Inflammatory macrophage (primary cell): ENCODE measurements around the gene HSDL2.
A peak's percentile ranks its signal among the peaks of the same experiment; 100 is the strongest.
"Not testable (repeated sequence)": the region's sequence is repeated elsewhere in the genome, so short reads cannot be mapped to it uniquely, and the experiment has no call there.

Experiments
- DNase-seq, 2 donors: peaks; one replicate each; pipeline ENCODE4 v3.0.0-alpha.2; 2020 to 2022

HSDL2 gene

DNA sequence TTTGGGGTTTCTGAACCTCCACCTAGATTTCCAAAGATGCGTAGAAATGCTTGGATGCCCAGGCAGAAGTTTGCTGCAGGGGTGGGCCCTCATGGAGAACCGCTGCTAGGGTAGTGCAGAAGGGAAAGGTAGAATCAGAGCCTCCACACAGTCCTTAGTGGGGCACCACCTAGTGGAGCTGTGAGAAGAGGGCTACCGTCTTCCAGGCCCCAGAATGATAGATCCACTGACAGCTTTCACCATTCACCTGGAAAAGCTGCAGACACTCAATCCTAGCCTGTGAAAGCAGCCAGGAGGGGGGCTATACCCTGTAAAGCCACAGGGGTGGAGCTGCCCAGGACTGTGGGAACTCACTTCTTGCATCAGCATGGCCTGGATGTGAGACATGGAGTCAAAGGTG lies 13.3 kb upstream of the HSDL2 start:
- DNase-seq = no peak

- DNase-seq = no peak
Observed at GRCh38 chr9:112367465-112367864, 12.4 kb upstream of the HSDL2 start.

DNA sequence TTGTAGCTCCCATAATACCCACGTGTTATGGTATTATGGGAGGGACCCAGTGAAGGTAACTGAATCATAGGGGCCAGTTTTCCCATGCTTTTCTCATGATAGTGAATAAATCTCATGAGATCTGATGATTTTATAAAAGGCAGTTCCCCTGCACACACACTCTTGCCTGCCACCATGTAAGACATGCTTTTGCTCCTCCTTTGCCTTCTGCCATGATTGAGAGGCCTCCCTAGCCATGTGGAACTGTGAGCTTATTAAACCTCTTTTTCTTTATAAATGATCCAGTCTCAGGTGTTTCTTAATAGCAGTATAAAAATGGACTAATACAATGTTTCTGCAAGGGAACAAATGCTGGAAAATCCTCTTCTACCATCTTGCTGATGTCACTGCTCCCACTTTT lies 10.1 kb upstream of the HSDL2 start:
- no peak for DNase-seq

DNA sequence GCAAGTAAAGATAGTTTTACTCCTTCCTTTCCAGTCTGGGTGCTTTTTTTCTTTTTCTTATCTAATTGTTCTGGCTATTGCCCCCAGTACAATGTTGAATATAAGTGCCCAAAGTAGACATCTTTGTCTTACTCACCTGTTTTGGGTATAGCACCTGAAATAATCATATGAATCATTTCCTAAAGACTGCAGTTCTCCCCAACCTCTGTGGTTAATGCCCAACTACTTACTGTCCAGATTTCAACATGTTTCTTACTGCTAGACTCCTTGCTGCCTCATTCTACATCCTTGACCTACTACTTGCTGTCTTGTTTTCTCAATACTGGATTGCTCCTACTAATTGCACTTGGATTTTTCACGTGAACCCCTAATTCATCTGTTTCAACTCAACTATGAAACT lies 8.8 kb upstream of the HSDL2 start:
- DNase-seq = no peak

- peak; percentile 21 to 23 for DNase-seq
Observed at GRCh38 chr9:112373666-112374065, 6.2 kb upstream of the HSDL2 start.

DNA sequence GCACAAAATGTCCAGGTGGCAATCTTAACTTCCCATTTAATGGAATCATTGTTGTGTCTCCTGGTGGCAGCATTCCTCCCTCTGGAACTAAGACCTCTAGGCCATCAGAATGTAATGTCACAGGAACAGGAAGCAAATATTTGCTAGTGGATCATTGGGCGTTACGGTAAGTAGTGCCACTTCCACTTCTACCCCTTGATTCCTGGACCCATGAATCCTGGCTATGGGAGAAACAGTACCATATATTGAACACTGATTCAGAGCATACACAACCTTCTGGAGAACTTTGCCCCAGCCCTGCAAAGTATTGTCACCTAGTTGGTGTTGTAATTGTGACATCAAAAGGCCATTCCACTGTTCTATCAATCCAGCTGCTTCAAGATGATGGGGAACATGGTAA lies 5.7 kb upstream of the HSDL2 start:
- not testable (repeated sequence) for DNase-seq

- no peak for DNase-seq
Observed at GRCh38 chr9:112375361-112375760, 4.5 kb upstream of the HSDL2 start.

GRCh38 chr9:112377087-112377486 lies 2.8 kb upstream of the HSDL2 start:
- DNase-seq = no peak

DNA sequence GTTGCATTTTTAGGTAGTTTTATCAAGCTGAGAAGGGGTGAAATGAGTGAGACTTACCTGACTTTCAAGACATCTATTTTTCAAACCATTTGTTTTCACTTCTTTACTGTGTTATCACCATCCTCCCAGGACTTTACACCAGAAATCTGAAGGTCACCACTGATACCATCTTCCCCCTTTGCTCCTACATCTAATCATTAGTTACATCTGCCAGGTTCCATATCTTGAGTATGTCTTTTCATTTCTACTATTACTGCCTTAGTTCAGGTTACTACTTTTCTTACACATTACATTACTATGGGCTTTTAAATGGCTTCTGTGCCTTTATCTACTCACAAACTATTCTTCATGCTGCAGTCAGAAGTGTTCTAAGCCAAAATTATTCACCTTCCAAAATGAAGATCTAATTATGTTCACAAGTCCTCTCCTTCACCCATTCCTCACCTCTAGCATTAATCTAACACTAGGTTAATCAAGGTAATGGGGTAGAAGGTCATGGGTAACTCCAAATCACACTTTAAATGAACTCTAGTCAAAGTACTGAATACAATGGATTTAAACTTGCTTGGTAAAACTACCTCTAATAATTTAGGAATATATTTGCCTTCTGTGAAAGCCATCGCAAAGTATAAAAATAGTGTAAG lies 2.1 kb upstream of the HSDL2 start:
- no peak for DNase-seq

DNA sequence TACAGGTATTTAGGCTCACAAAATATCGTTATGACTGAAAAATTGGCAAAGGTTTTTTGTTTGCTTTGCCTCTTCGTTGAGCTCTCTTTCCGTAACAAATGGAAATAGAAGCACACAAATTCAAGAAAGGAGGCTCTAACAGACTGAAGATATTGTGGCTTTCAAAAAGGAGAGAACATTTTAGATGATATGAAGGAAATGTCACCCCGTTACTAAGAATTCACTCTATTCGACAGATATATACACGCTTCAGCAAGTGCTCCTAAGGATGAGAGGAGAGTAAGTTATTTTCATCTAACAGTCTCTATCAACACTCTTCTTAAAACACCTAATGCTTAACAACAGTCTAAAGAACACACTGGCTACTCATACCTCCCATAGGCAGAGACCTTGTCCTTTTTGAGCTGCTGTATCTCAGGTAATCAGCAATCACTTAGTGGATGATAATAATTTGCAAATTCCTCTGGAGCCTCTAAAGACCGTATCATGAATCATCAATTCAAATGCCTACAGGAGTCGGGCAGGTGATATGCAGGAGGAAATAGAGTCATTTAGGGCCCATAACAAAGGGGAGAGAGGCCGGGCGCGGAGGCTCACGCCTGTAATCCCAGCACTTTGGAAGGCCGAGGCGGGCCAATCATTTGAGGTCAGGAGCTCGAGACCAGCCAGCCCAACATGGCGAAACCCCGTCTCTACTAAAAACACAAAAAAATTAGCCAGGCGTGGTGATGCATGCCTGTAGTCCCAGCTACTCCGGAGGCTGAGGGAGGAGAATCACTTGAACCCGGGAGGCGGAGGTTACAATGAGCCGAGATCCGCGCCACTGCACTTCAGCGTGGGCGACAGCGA lies 1.4 kb upstream of the HSDL2 start:
- DNase-seq = no peak

DNA sequence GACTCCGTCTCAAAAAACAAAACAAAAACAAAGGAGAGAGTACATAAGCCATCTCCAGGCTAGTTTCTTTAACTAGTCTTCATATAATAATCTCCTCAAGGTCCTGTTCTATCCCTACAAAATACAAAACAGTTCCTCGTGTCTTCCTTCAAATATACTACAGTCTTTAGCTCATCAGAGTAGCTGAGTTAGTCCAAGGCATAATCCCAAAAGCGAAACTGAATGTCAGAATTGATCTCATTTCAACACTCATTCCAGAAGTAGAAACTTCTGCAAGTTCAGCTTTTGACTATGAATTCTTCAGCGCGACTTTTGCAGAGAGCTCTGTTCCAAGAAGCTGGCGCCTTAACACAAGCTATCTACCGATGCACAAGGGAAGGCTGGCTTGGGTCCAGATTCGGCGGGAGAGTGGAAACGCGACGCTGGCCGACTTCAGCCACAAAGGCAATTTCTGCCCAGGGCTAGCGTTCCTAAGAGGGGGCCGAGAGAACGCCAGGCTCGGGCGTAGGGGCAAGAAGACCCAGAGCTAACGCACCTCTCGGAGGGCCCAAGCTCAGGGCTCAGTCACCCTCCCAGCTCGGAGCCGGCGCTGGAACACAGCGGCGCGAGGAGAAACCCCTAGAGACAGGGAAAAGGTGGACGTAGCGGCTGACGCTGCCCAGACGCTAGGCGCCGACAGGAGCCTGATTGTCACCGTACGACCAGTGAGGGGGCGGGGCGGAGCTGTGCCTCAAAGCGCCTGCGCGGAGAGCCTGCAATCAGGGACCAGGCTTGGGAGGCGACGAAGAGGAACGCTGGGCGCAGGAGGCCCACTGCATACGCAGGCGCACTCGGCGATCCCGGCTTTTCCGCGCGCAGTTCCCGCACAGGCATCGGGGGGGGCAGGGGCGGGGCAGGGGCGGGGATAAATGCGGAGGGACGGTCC lies 469 bp upstream of the HSDL2 start:
- DNase-seq = peak; percentile 99 to 100

GRCh38 chr9:112380825-112381221 lies 915 bp downstream of the HSDL2 start:
- peak; percentile 26 to 43 for DNase-seq

- no peak for DNase-seq
Observed at GRCh38 chr9:112382066-112382465, 2.2 kb downstream of the HSDL2 start.

- no peak for DNase-seq
Observed at GRCh38 chr9:112382501-112383364, 2.8 kb downstream of the HSDL2 start.

DNA sequence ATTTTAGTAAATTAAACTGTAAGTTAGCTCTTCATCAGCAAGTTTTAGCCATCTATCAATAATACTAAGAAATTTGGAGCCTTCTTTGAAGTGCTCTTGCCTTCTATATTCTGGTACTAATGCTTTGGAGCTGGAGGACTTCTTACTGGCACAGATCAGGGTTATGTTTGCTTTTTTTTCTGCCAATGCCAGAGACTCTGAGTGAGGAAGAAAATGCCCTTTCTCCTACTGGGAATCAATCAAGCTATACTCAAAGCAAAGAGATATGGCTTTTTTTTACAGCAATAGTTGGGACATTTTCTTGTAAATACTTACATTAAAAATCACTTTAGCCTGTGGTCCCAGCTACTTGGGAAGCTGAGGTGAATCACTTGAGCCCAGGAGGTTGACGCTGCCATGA lies 4.3 kb downstream of the HSDL2 start:
- DNase-seq = no peak

- peak; percentile 75 to 83 for DNase-seq
Observed at GRCh38 chr9:112384690-112385089, 4.8 kb downstream of the HSDL2 start.

GRCh38 chr9:112387115-112387514 lies 7.2 kb downstream of the HSDL2 start:
- no peak for DNase-seq

GRCh38 chr9:112389897-112390296 lies 10.0 kb downstream of the HSDL2 start:
- not testable (repeated sequence) for DNase-seq

- DNase-seq = not testable (repeated sequence)
Observed at GRCh38 chr9:112391936-112392560, 12.1 kb downstream of the HSDL2 start.

DNA sequence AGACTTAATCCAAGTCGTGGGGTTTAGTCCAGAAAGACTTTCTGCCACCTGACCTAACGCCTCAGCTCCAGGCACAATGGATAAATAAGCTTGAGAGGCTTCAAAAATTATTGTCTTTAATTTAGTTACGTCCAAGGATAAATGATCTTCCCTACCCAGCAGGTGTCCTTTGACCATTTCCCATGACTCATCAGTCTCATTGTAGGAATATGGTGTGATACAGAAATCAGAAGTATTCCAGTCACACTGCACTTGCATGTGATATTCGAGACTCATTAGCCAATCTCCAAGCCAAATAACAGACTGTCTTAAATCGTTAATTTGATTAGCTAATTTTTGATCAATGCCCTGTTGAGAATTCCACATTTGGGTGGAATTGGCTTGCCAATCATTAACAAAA lies 13.2 kb downstream of the HSDL2 start:
- not testable (repeated sequence) for DNase-seq

- DNase-seq = no peak
Observed at GRCh38 chr9:112396416-112396815, 16.5 kb downstream of the HSDL2 start.

DNA sequence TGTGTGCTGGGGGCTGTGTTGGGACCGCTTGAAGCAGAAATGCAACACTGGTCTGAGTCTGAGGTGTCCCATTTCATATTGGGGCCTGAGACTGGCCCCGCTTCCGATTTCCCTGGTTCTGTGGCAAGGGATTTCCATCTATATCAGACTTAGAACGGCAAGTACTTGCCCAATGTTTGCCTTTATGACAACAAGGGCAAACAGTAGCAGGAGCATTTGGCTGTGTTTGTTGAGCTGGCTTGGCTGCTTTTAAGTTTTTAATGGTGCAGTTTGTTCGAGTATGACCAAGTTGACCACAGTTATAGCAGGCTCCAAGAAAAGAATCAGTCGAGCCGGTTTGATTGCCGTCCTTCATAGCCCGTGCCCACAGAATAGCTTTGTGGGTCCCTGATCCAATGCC lies 17.0 kb downstream of the HSDL2 start:
- no peak for DNase-seq
